CD4-positive, alpha-beta T cell treated with Interferon alpha-2 for 1 hour (primary cell): ENCODE data around the gene CHMP4A.
"Not testable (repeated sequence)": the region's sequence is repeated elsewhere in the genome, so short reads cannot be mapped to it uniquely, and the experiment has no call there.

Experiments used
- DNase-seq, 2 donors: peaks; one replicate each; pipeline ENCODE4 v3.0.0-alpha.2; 2020 to 2022

CHMP4A gene

GRCh38 chr14:24222987-24223386 lies 9.7 kb upstream of the CHMP4A start:
- DNase-seq: not testable (repeated sequence)

DNA sequence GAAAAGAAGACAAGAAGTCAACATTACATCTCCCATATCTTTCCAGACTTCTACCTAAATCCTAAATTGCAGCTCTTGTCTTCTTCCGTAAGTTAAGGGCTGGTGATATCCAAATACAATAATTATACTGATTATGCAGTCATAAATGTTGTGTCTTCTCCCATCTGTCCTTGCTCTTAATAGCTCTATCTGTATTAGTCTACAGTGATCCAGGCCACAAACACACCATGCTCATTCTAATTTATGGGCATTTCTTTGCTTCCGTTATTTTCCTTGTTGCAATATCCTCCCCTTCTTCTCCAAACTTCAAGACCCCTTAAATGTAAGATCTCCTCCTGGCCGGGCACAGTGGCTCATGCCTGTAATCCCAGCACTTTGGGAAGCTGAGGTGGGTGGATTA lies 6.2 kb upstream of the CHMP4A start:
- no peak for DNase-seq

DNA sequence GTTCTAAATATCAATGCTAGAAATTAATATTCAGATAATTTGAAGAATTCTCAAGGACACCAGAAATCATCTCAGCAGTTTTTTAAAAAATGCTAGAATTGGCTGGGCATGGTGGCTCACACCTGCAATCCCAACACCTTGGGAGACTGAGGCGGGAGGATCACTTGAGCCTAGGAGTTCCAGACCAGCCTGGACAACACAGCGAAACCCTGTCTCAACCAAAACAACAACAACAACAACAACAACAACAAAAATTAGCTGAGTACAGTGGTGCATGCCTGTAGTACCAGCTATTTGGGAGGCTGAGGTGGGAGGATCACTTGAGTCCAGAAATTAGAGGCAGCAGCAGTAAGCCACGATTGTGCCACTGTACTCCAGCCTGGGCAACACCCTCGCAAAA lies 5.8 kb upstream of the CHMP4A start:
- DNase-seq: no peak

GRCh38 chr14:24216876-24217275 lies 3.6 kb upstream of the CHMP4A start:
- DNase-seq: not testable (repeated sequence)

GRCh38 chr14:24216345-24216699 lies 3.0 kb upstream of the CHMP4A start:
- no peak for DNase-seq

GRCh38 chr14:24215495-24216344 lies 2.4 kb upstream of the CHMP4A start, which contains the start of gene MDP1:
Gene MDP1, minus strand, starts transcription at chr14:24216066. Its CDS starts 111 bp downstream, at chr14:24215955.
- DNase-seq: peak; percentile 90 to 92

DNA sequence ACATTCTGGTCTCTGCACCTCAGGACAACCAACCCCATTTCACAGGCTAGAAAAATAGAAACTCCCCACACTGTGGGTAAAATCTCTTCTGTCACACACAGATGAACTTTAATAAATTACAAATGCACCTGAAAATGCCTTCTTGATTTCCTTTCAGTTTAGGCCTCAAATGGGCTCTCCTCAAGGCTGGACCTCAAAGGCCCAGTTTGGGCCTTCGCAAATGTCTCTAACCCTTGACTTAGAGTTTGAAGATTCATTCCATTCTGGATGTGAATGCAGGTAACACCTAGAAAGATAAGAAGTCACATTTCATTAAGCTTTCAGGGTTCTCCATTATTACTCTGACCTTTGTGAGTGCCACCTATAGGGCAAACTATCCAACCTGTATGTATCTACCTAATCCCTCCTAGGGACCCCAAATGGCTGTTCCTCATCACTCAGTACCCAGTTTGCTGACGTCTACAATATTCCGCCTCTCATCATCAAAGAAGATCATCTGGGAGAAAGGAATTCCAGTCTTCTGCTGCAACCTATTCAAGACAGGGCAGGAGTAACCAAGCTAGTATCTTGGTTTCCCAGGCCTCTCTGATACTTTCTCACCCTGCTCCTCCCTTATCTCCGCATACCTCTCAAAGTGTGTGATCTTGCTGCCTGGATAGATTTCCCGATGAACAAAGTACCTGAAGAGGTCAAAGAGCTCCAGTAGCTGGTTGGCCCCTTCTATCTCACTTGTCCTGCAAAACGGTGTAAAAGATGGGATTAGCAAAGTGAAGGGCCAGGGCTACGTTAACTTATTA lies 776 bp upstream of the CHMP4A start:
- no peak for DNase-seq

DNA sequence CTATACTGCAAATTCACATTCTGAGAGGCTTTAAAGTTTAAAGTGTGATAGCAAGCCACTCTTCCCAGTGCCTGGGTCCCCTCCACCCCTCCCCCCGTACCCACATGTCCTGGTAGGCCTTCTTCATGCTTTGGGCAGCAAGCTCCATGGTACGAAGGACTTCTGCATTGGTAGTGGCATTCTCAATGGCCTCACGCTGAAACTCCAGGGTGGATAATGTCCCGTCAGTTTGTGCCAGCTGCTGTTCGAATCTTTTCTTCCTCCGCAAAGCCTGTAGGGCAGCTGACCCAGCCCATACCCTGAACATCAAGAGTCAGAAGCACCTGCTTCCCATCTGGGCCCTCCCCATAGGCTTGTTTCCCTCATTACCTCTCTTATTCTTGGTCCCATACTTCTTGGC lies 2.0 kb downstream of the CHMP4A start:
- no peak for DNase-seq

GRCh38 chr14:24207625-24208024 lies 5.7 kb downstream of the CHMP4A start:
- no peak for DNase-seq

GRCh38 chr14:24207104-24207551 lies 6.2 kb downstream of the CHMP4A start:
- no peak for DNase-seq

GRCh38 chr14:24206260-24207103 lies 6.8 kb downstream of the CHMP4A start:
- no peak for DNase-seq

- no peak for DNase-seq
Observed at GRCh38 chr14:24204163-24205146, 8.8 kb downstream of the CHMP4A start.

DNA sequence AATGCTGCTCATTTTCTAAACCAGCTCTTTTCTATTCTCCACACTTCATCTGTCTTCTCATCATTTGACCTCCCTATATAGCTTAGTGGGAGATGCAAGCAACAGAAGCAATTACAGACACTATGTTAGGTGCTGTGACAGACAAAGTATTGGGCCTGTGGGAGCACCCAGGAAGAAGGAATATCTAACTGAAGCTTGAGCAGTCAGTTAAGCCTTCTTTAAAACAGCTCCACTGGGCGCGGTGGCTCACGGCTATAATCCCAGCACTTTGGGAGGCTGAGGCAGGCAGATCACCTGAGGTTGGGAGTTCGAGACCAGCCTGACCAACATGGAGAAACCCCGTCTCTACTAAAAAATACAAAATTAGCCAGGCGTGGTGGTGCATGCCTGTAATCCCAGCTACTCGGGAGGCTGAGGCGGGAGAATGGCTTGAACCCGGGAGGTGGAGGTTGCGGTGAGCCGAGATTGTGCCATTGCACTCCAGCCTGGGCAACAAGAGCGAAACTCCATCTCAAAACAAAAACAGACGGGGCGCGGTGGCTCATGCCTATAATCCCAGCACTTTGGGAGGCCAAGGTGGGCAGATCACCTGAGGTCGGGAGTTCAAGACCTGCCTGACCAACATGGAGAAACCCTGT lies 9.9 kb downstream of the CHMP4A start:
- not testable (repeated sequence) for DNase-seq

GRCh38 chr14:24202538-24202937 lies 10.8 kb downstream of the CHMP4A start:
- not testable (repeated sequence) for DNase-seq

- no peak for DNase-seq
Observed at GRCh38 chr14:24198814-24199524, 14.3 kb downstream of the CHMP4A start.

- no peak for DNase-seq
Observed at GRCh38 chr14:24197056-24197450, 16.2 kb downstream of the CHMP4A start.

- no peak for DNase-seq
Observed at GRCh38 chr14:24196071-24197055, 16.9 kb downstream of the CHMP4A start.

- DNase-seq: peak; percentile 91 to 92
Observed at GRCh38 chr14:24195186-24196070, 17.9 kb downstream of the CHMP4A start, which contains the start of gene TM9SF1. Gene TM9SF1, minus strand, starts transcription at chr14:24195441. Its CDS starts 422 bp downstream, at chr14:24195019.
